Prostate gland (tissue), 2 donors: ENCODE data around the gene CTIF.

Experiments
- CTCF ChIP-seq, 4 experiments: fragments of 200-600 bp in 2 of 4; fragments of 450-650 bp in 2 of 4; sonication (generic) in 2 of 4; IDR thresholded peaks; 1 replicate in 3 of 4; 2 replicates in 1 of 4; pipeline ENCODE4 v1.5.1; 2016 to 2019; ENCODE audit warnings: antibody characterized with exemption in 4 of 4, mild to moderate bottlenecking in 2 of 4, moderate library complexity in 2 of 4
- POLR2A ChIP-seq: fragments of 450-650 bp; IDR thresholded peaks from one replicate; pipeline ENCODE4 v1.6.1; 2016; ENCODE audit warnings: antibody characterized with exemption, mild to moderate bottlenecking

- TF ChIP-seq CTCF (IDR thresholded peaks at IDR 0.05) (no peak), POLR2A (no peak)
These were observed 296.9 kb downstream of the CTIF start for GRCh38 chr18:48835745-48836170.
